ENCODE data around the gene PUS1.

GRCh38 chr12:131991816-131992430, 62.8 kb downstream of the PUS1 start:
- TF ChIP-seq POLR2AphosphoS5 (IDR thresholded peaks at IDR 0.05; ENCODE audit: borderline replicate concordance, low read depth, low read length): no peak
- TF ChIP-seq EZH2 (IDR thresholded peaks at IDR 0.05): no peak

Measured in SK-N-MC (cell line).